Measurements from ENCODE around the gene TSN. TPM values are rescaled to one million over a fixed set of nuclear protein-coding genes. Genes with fewer than 3 reads are reported as not detected.

Gene TSN
- total RNA-seq, 1 experiment from 2014 or later = 102 TPM

- DNase-seq = peak; percentile 100
- Histone ChIP-seq H3K79me1 (ENCODE audit: insufficient read depth, low read depth, low read length, poor library complexity, severe bottlenecking) (peaks cover 2% of the 10 kb centered on the region), H2BK20ac (ENCODE audit: low read depth, low read length, poor library complexity, severe bottlenecking) (no peak within 1 kb of the TSS), H3K23ac (ENCODE audit: insufficient read length, low read depth, low read length) (no peak within 1 kb of the TSS), H3K9me3 (ENCODE audit: control insufficient read depth, low read depth, low read length) (no peaks in the 10 kb centered on the region), H4K91ac (ENCODE audit: insufficient read length, low read depth, low read length) (no peak within 1 kb of the TSS), H2AK5ac (ENCODE audit: insufficient read length, low read length) (no peak within 1 kb of the TSS), H2BK15ac (ENCODE audit: low read depth, low read length) (no peak within 1 kb of the TSS), H3K4me2 (ENCODE audit: insufficient read depth, insufficient read length, low read length) (peak within 1 kb of the TSS; percentile 92), H4K5ac (ENCODE audit: insufficient read length, low read depth, low read length) (no peak within 1 kb of the TSS), H3K27ac (ENCODE audit: insufficient read length, low read depth, low read length) (no peak within 1 kb of the TSS), H2BK5ac (ENCODE audit: insufficient read length, low read length) (no peak within 1 kb of the TSS), H2AFZ (ENCODE audit: low read length) (no peak within 1 kb of the TSS), H3K56ac (ENCODE audit: insufficient read length, low read depth, low read length) (no peak within 1 kb of the TSS), H3K23me2 (ENCODE audit: insufficient read length, low read depth, low read length, poor library complexity, severe bottlenecking) (peaks cover 8% of the 10 kb centered on the region), H3K18ac (ENCODE audit: insufficient read length, low read depth, low read length) (no peak within 1 kb of the TSS), H2BK12ac (ENCODE audit: insufficient read length, low read depth, low read length) (no peak within 1 kb of the TSS), H3K4ac (ENCODE audit: low read depth, low read length) (no peak within 1 kb of the TSS), H3T11ph (ENCODE audit: low read length) (no peak within 1 kb of the TSS), H3K79me2 (ENCODE audit: insufficient read depth, low read length) (peaks cover 11% of the 10 kb centered on the region), H3K14ac (ENCODE audit: insufficient read depth, low read length) (peak within 1 kb of the TSS; percentile 84; the same call in 1 of the 2 replicates), H2BK120ac (ENCODE audit: low read depth, low read length, poor library complexity, severe bottlenecking) (no peak within 1 kb of the TSS), H4K8ac (replicated peaks; ENCODE audit: insufficient read length, low read depth, low read length) (no peak within 1 kb of the TSS), H3K9ac (ENCODE audit: extremely low read depth, insufficient read length, low read length) (peak within 1 kb of the TSS; percentile 93), H4K20me1 (ENCODE audit: control insufficient read depth, insufficient read depth, insufficient read length) (no peaks in the 10 kb centered on the region), H3K4me1 (ENCODE audit: insufficient read depth, low read length) (no peaks in the 10 kb centered on the region), H3K27me3 (ENCODE audit: insufficient read depth, low read length) (no peaks in the 10 kb centered on the region)
- H3K36me3 Mint-ChIP-seq (ENCODE audit: insufficient read depth in 1 of 3, low read depth in 3 of 3) = peaks cover 18 to 41% (median 29%) of the 10 kb centered on the region in 3 experiments
- H3K9me3 Mint-ChIP-seq = no peaks in the 10 kb centered on the region
- peak within 1 kb of the TSS; percentile 98 to 99 for H3K4me3 Mint-ChIP-seq
- TF ChIP-seq CTCF (conservative IDR thresholded peaks at IDR 0.05) = no peak
- WGBS (ENCODE audit: extremely low coverage, insufficient read length, low lambda C conversion rate) = no CpG with 5 or more reads among the region's 93 CpGs
- peaks cover 5 to 17% of the 10 kb centered on the region in 2 experiments for H3K4me1 Mint-ChIP-seq
- H3K27ac Mint-ChIP-seq = peak within 1 kb of the TSS; percentile 90 to 98 (median 96); a peak in 6 of 7 replicates
- H3K27me3 Mint-ChIP-seq (ENCODE audit: low read depth) = no peaks in the 10 kb centered on the region; the same call in none of the 2 replicates
Measured at GRCh38 chr2:121736462-121737336, 18.8 kb upstream of the TSN start, which contains the start of gene NIFK. TSS of gene NIFK (minus strand) at chr2:121736875. CDS start at chr2:121736850, 25 bp downstream.
